ENCODE data around the gene ITSN2.

DNA sequence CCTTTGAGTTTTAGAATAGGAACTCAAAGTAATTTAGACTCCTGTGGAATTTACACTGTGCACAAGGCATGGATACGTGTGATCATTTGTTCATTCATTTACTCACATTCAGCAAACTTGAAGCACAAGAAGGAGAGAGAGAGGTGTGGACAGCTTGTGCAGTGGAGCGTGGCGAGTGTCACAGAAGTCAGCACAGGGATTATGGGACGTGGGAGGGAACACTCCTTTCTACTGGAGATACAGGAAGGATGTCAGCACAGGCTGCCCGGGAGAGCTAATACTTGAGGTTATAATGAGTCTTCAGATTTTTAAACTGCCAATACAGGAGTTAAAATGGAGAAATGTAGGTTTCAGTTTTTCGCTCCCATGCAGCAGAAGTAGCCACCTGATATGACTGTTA lies 178.5 kb downstream of the ITSN2 start:
- no peak for TF ChIP-seq POLR2A (IDR thresholded peaks at IDR 0.05)
- TF ChIP-seq, protein P1, sequence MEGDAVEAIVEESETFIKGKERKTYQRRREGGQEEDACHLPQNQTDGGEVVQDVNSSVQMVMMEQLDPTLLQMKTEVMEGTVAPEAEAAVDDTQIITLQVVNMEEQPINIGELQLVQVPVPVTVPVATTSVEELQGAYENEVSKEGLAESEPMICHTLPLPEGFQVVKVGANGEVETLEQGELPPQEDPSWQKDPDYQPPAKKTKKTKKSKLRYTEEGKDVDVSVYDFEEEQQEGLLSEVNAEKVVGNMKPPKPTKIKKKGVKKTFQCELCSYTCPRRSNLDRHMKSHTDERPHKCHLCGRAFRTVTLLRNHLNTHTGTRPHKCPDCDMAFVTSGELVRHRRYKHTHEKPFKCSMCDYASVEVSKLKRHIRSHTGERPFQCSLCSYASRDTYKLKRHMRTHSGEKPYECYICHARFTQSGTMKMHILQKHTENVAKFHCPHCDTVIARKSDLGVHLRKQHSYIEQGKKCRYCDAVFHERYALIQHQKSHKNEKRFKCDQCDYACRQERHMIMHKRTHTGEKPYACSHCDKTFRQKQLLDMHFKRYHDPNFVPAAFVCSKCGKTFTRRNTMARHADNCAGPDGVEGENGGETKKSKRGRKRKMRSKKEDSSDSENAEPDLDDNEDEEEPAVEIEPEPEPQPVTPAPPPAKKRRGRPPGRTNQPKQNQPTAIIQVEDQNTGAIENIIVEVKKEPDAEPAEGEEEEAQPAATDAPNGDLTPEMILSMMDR (IDR thresholded peaks at IDR 0.05) = no peak
- TF ChIP-seq POLR2AphosphoS5 (IDR thresholded peaks at IDR 0.05) = no peak

Measured in transverse colon (tissue), 4 donors.